ENCODE measurements around the gene UGT2B15.
"Not testable (repeated sequence)": the region's sequence is repeated elsewhere in the genome, so short reads cannot be mapped to it uniquely, and the experiment has no call there.

UGT2B15 gene

GRCh38 chr4:68670479-68670939 is at the start of gene UGT2B15:
TSS of gene UGT2B15 (minus strand) at chr4:68670652. CDS start at chr4:68670618, 34 bp downstream.
- not testable (repeated sequence) for H3K4me3 ChIP-seq (replicated peaks; ENCODE audit: low read depth, low read length); DNase-seq (ENCODE audit: extremely low read depth, low read depth)

DNA sequence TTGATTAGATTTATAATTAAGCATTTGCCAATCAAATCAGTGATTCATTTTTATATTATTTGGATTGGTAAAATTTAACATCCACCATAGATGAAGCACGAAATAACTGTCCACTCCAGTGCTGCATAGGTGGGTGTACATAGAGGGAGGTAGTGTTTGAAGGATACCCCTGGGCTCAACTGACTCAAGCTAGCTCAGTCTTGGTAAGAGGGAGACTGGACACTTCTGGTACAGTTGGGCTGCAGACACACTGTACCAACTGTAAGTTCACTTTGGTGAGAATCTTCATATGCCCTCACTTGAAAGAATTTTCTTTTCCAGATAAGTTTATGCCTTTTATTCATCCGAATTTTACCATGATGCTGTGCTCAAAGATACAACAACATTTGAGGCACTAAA is 48.6 kb upstream of the UGT2B15 start:
- no peak for DNase-seq (ENCODE audit: extremely low read depth, low read depth)
- no peak overlapping the region for H3K4me3 ChIP-seq (replicated peaks; ENCODE audit: low read depth, low read length)
- TF ChIP-seq, protein P1, sequence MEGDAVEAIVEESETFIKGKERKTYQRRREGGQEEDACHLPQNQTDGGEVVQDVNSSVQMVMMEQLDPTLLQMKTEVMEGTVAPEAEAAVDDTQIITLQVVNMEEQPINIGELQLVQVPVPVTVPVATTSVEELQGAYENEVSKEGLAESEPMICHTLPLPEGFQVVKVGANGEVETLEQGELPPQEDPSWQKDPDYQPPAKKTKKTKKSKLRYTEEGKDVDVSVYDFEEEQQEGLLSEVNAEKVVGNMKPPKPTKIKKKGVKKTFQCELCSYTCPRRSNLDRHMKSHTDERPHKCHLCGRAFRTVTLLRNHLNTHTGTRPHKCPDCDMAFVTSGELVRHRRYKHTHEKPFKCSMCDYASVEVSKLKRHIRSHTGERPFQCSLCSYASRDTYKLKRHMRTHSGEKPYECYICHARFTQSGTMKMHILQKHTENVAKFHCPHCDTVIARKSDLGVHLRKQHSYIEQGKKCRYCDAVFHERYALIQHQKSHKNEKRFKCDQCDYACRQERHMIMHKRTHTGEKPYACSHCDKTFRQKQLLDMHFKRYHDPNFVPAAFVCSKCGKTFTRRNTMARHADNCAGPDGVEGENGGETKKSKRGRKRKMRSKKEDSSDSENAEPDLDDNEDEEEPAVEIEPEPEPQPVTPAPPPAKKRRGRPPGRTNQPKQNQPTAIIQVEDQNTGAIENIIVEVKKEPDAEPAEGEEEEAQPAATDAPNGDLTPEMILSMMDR (IDR thresholded peaks at IDR 0.05; ENCODE audit: low read depth, low read length, missing control alignments), result no peak

DNA sequence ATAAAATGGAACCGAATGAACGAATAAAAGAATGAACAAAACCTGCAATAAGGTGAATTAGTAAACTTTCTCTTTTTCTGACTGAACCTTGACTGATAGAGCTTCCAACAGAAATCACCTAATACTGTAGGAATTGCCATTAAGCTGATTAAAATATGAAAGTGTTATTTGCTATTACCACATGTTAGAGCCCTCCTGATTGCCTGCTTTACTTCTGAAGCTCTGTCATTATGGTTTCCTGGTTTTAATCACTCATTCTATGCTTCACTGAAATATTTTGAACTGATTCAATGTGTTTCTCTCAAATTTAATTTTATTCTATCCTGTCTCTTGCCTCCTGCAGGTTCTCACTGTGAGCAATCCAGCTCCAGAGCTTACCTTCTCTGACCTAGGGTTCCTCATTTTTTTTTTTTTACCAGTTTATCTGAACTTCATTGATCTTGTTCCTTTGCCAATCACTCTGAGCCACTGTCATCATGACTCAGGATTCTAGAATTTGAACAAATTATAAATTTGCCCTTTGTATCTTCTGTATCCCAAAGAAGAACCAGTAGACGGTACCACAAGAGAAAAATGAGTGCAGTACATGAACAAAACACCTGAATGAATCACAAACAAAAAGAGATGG is 48.1 kb upstream of the UGT2B15 start:
- no peak overlapping the region for H3K4me3 ChIP-seq (replicated peaks; ENCODE audit: low read depth, low read length)
- no peak for DNase-seq (ENCODE audit: extremely low read depth, low read depth)
- TF ChIP-seq, protein P1 (IDR thresholded peaks at IDR 0.05; ENCODE audit: low read depth, low read length, missing control alignments), result no peak

- TF ChIP-seq, protein P1 (IDR thresholded peaks at IDR 0.05; ENCODE audit: low read depth, low read length, missing control alignments), result no peak
- no peak for DNase-seq (ENCODE audit: extremely low read depth, low read depth)
- H3K4me3 ChIP-seq (replicated peaks; ENCODE audit: low read depth, low read length), result no peak overlapping the region
These were observed 47.5 kb upstream of the UGT2B15 start for GRCh38 chr4:68717999-68718398.

DNA sequence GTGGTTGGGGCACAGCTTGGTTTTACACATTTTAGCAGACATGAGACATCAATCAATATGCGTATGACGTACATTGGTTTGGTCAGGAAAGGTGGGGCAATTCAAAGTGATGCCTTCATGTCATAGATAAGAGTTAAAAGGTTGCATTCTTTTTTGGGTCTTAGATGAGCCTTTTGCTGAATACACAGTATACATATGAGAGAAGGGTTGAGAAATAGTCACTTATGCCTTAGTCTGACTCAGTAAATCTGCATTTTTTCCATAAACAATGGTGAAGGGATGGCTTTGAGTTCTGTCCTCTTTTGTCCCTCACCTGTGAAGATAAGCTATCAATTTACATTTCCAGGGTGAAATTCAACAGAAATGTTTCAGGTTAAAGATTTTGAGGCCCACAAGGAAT is 43.9 kb upstream of the UGT2B15 start:
- no peak overlapping the region for H3K4me3 ChIP-seq (replicated peaks; ENCODE audit: low read depth, low read length)
- TF ChIP-seq, protein P1 (IDR thresholded peaks at IDR 0.05; ENCODE audit: low read depth, low read length, missing control alignments), result no peak
- DNase-seq (ENCODE audit: extremely low read depth, low read depth), result no peak

GRCh38 chr4:68712207-68712606 is 41.8 kb upstream of the UGT2B15 start:
- no peak for DNase-seq (ENCODE audit: extremely low read depth, low read depth)
- H3K4me3 ChIP-seq (replicated peaks; ENCODE audit: low read depth, low read length), result no peak overlapping the region
- TF ChIP-seq, protein P1 (IDR thresholded peaks at IDR 0.05; ENCODE audit: low read depth, low read length, missing control alignments), result no peak

DNA sequence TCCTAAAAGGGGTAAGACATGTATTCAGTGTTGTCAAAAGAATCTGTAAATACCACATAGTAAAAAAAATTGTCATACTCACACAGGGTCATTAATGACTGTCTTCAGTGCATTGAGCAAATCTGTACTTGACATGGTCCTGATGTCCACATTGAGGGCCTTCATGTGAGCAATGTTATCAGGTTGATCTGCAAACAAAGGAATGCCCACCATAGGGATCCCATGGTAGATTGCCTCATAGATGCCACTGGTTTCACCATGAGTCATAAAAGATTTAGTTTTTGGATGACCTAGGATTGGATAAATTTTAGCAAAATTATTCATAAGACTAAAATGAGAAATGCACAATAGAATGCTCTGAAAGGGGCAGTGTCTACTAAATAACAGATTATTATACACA is 38.1 kb upstream of the UGT2B15 start:
- no peak overlapping the region for H3K4me3 ChIP-seq (replicated peaks; ENCODE audit: low read depth, low read length)
- no peak for DNase-seq (ENCODE audit: extremely low read depth, low read depth)
- TF ChIP-seq, protein P1 (IDR thresholded peaks at IDR 0.05; ENCODE audit: low read depth, low read length, missing control alignments), result no peak

GRCh38 chr4:68703168-68703567 is 32.7 kb upstream of the UGT2B15 start:
- DNase-seq (ENCODE audit: extremely low read depth, low read depth); H3K4me3 ChIP-seq (replicated peaks; ENCODE audit: low read depth, low read length): not testable (repeated sequence)
